ENCODE measurements around the gene IL22RA1. TPM values are rescaled to one million over a fixed set of nuclear protein-coding genes. Genes with fewer than 3 reads are reported as not detected.

Gene IL22RA1
- total and polyA plus RNA-seq, 8 donors = 62.5 to 164 (median 95.3) TPM

DNA sequence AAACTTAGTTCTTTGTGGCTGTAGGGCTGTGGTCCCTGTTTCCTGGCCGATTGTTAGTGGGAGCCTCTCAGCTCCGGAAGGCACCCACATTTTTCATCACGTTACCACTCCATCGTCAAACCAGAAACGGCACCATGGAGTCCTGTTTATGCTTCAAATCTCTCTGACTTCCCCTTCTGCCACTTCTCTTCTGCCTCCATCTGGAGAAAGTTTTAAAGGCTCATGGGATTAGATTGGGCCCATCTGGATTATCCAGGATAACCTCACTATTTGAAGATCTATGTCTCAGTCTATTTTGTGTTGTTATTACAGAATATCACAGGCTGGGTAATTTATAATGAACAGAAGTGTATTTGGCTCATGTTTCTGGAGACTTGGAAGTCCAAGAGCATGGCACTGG lies 19.3 kb upstream of the IL22RA1 start:
- WGBS, 2 donors = 85 to 90% methylated on average over 5 of the region's 5 CpGs
- H3K36me3 ChIP-seq = peaks cover 0 to 23% (median 0%) of the 10 kb centered on the region in 3 donors
- no peaks in the 10 kb centered on the region for H3K9me3 ChIP-seq
- H3K4me3 ChIP-seq = no peak overlapping the region
- intact Hi-C loops (cut with DNase I) = no loop called here
- DNase-seq = no peak
- TF ChIP-seq, protein P1, sequence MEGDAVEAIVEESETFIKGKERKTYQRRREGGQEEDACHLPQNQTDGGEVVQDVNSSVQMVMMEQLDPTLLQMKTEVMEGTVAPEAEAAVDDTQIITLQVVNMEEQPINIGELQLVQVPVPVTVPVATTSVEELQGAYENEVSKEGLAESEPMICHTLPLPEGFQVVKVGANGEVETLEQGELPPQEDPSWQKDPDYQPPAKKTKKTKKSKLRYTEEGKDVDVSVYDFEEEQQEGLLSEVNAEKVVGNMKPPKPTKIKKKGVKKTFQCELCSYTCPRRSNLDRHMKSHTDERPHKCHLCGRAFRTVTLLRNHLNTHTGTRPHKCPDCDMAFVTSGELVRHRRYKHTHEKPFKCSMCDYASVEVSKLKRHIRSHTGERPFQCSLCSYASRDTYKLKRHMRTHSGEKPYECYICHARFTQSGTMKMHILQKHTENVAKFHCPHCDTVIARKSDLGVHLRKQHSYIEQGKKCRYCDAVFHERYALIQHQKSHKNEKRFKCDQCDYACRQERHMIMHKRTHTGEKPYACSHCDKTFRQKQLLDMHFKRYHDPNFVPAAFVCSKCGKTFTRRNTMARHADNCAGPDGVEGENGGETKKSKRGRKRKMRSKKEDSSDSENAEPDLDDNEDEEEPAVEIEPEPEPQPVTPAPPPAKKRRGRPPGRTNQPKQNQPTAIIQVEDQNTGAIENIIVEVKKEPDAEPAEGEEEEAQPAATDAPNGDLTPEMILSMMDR (IDR thresholded peaks at IDR 0.05) = no peak
- FAIRE-seq = no peak
- no peak overlapping the region for H3K27ac ChIP-seq
- ATAC-seq = no peak
- no peaks in the 10 kb centered on the region for H3K4me1 ChIP-seq
- H3K27me3 ChIP-seq = no peaks in the 10 kb centered on the region

DNA sequence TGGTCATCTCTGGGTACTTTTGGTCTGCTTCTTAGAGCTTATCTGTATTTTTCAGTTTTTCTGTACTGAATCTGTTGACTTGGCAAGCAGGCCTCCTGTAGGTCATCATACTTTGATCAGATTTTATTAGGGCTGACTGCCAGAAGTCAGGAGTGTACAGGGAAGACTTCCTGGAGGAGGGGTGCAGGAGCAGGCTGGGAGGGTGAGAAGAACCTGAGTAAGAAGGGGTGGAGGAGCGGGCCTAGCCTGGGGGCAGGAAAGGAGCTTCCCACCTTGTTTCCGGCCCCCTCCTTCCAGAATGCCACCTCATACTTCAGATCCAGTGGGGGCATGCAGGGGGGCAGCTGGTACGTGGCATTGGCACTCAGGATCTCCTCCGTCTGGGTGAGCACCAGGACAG lies 18.3 kb upstream of the IL22RA1 start:
- no peak for FAIRE-seq
- peaks cover 0 to 28% (median 0%) of the 10 kb centered on the region in 3 donors for H3K36me3 ChIP-seq
- H3K27ac ChIP-seq = no peak overlapping the region
- WGBS, 2 donors = 99 to 100% methylated on average over 4 of the region's 4 CpGs
- H3K4me3 ChIP-seq = no peak overlapping the region
- no peaks in the 10 kb centered on the region for H3K4me1 ChIP-seq
- TF ChIP-seq, protein P1 (IDR thresholded peaks at IDR 0.05) = no peak
- no peaks in the 10 kb centered on the region for H3K9me3 ChIP-seq
- no peak for DNase-seq
- intact Hi-C loops (cut with DNase I) = no loop called here
- no peaks in the 10 kb centered on the region for H3K27me3 ChIP-seq
- peak in 1 of 4 donors; percentile 40 for ATAC-seq

DNA sequence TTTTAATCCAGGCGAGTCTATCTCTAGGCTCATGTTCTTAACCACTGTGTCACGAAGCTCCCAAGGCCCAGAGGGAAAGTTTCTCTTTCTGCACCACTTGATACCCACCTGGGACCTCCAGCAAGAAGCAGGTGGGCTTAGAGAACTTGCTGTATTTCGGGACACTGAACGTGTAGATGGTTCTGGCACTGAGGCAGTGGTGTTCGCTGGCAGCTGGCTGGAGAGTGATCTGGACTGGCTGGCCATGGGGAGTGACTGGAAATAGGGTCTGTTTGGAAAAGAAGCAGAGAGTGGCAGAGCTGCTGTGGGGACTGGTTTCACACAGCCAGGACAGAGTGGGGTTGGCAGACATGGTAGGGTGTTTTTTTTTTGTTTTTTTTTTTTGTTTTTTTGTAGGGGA lies 16.4 kb upstream of the IL22RA1 start:
- Histone ChIP-seq H3K27ac (no peak overlapping the region), H3K4me1 (peaks cover 9 to 12% (median 9%) of the 10 kb centered on the region in 3 donors), H3K36me3 (peaks cover 0 to 22% (median 0%) of the 10 kb centered on the region in 3 donors), H3K9me3 (no peaks in the 10 kb centered on the region), H3K27me3 (no peaks in the 10 kb centered on the region), H3K4me3 (no peak overlapping the region)
- DNase-seq (no peak), ATAC-seq (no peak), FAIRE-seq (no peak)
- WGBS, 2 donors = 89 to 94% methylated on average over 5 of the region's 5 CpGs
- TF ChIP-seq, protein P1 (IDR thresholded peaks at IDR 0.05) = no peak
- intact Hi-C loops (cut with DNase I) = no loop called here

DNA sequence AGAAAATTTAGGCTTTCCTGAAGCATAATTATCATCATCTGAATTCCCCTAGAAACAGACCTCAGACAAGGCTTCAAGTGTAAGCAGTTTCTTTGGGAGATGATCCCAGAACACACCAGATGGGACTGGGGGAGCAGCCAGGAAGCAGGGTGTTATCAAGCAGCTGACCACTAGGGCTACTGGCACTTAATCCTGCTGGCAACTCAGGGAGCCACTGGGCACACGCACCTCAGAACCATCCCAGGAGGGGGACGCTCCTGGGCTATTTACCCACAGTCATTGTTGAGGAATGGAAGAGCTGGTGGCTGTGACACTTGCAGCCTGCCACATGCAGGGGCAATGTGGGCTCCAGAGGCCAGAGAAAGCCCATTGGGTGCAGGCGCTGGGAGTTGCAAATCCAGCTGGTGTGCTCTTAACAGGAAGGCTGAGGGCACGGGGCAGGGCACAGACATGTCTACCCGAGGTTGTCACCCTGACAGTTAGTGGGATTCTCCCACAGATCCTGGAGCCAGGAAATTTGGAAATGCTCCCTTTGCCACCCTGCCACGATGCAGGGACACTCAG lies 15.1 kb upstream of the IL22RA1 start:
- TF ChIP-seq, protein P1 (IDR thresholded peaks at IDR 0.05) = no peak
- H3K4me3 ChIP-seq = no peak overlapping the region
- intact Hi-C loops (cut with DNase I) = no loop called here
- H3K4me1 ChIP-seq = peaks cover 9 to 12% (median 9%) of the 10 kb centered on the region in 3 donors
- peaks cover 0 to 22% (median 0%) of the 10 kb centered on the region in 3 donors for H3K36me3 ChIP-seq
- DNase-seq (no peak), FAIRE-seq (no peak), ATAC-seq (no peak)
- H3K27ac ChIP-seq = no peak overlapping the region
- no peaks in the 10 kb centered on the region for H3K9me3 ChIP-seq
- H3K27me3 ChIP-seq = no peaks in the 10 kb centered on the region
- WGBS, 2 donors = 84 to 87% methylated on average over 6 of the region's 6 CpGs

DNA sequence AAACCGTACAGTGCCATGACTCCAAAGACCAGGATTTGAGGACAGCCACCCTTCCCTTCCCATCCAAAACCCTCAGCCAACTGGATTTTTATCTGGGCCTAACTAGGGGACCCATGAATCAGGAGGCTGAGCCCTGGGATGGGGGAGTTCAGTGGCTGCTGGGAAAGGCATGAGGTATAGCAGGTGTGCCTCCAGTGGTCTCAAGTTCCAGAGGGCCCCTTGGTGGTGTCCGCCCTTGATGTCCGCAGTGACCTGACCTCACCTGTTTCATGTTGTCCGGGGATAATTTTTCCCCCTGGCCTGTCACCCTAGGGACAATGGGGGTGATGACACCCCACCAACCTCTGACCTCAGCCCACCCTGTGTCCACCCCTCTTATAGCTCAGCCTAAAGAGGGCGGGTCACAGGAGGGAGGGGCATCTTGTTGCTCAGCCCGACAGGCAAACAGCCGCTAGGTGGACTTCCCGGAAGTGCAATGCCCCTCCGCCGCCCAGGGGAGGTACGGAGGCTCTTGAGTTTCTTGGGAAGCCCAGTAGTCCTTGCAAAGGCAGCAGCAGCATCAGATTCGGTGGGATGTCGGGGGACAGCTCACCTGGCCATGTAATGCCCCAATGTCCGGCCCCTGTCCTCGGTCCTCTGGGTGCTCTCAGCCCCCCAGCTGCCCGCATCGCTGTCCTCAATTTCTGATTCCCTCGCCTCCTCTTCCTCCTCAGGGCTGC lies 13.8 kb upstream of the IL22RA1 start:
- DNase-seq (no peak), FAIRE-seq (no peak), ATAC-seq (no peak)
- intact Hi-C loops (cut with DNase I) = no loop called here
- Histone ChIP-seq H3K9me3 (no peaks in the 10 kb centered on the region), H3K27ac (no peak overlapping the region), H3K4me1 (peaks cover 9 to 12% (median 9%) of the 10 kb centered on the region in 3 donors), H3K36me3 (peaks cover 0 to 22% (median 0%) of the 10 kb centered on the region in 3 donors), H3K4me3 (no peak overlapping the region), H3K27me3 (no peaks in the 10 kb centered on the region)
- TF ChIP-seq, protein P1 (IDR thresholded peaks at IDR 0.05) = no peak
- 88 to 95% methylated on average over 18 of the region's 18 CpGs for WGBS, 2 donors
